Stimulated activated CD8-positive, alpha-beta memory T cell treated with anti-CD3 and anti-CD28 coated beads, Interleukin-4, amount 100 ng/mL, for 24 hours (primary cell): ENCODE data around the gene ENAH.
"Not testable (repeated sequence)": the region's sequence is repeated elsewhere in the genome, so short reads cannot be mapped to it uniquely, and the experiment has no call there.

Experiments used
- DNase-seq: peaks from one replicate; pipeline ENCODE4 v3.0.0-alpha.2; 2020; ENCODE audit warnings: low read depth

ENAH gene

DNA sequence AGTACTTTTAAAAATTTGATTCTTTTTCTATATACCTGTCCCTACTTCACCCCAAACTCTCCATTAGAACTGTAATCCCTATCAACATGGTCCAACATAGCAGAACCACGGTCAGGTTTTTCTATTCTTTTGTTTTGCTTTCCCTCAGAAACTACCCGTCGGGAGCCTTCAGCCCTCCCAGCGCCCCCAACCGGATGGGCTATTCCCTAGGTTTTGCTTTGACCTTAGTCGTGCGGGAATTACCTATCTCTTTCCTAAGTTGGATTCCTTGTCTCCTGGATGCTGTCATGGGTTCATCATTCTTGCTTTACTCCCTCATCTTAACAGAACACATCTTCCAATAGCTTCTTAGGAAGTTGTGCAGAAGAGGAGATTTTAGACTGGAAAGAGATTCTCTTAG, 127.5 kb downstream of the ENAH start:
- DNase-seq: no peak

- no peak for DNase-seq
Measured at GRCh38 chr1:225524570-225524969, 128.4 kb downstream of the ENAH start.

DNA sequence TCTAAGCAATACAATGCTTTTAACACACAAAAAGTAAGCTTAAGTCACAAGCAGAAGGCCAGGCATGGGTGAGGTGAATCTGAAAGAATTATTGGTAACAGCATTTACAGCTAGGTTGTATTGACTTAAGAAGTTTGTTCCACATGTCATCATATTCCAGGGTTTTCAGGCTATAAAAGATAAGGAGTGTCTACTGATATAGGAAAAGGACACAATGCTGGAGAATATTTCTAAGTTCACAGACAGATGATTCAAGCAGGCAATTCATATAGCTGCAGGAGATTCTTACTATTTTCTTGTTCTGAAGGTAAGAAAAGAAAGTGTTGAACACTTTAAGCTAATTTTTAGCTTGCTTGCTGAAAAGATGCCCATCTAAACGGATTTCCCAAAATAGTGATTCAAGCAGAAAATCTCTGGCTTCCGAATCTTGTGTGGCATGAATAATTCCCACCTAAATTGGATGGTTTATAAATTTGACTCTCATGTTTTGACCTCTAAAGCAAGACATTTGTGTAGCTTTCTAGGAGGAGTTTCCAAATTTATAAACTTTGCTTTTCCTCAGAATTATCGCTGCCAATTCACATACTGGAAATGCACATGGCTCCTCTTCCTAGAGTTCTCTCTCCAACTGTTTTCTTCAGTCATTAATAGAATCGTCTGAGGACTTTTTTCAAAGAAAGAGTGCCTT, 129.5 kb downstream of the ENAH start:
- DNase-seq: no peak

DNA sequence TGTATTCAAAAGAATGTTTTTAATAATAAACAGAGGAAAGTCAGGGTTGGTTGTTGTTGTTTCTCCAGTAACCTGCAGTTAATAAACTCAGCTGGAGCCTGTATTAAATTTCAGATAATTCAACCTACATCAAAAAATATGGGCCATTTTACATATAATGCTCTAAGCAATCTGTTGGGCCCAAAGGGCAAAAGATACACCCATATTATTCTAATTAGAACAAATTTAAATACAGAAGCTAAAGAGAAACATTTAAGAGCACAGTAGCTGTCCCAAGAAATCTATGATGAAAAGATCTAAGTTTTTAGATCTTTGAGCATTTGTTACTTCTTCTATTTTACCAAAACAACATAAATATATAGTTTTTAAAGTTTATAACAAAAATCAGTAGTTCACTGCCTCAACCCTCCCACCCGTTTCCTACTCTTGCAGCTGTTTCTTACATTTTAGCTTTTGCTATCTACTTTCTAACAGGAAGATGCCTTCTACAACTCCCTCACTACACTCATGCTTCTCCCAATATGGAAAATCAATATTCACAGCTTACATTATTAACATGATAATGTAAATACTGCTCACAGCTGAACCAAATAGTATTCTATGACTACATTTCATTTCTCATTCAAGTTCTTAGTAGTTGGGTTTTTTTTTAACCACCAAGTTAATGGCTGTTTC, 130.2 kb downstream of the ENAH start:
- DNase-seq: no peak

- DNase-seq: no peak
Measured at GRCh38 chr1:225520587-225521227, 132.2 kb downstream of the ENAH start.

GRCh38 chr1:225519166-225519863, 133.6 kb downstream of the ENAH start:
- DNase-seq: no peak

DNA sequence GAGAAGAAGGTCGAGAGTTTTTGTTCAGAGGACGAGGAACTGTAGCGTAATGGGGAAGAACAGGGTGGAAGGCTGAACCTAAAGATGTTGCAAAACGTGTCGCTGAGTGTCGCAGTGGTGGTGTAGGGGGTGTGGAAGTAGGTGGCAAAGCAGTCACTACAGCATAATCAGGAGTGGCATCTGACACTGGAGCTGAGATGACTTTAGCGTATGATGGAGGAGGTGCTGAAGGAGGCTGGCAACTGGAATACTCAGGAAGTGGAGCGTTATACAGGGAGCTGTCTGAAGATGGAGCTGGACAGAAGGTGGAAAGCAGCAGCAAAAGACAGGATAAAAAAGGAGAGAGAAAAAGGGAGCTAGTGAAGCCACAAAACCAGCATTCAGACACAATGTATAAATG, 135.2 kb downstream of the ENAH start:
- DNase-seq: no peak

DNA sequence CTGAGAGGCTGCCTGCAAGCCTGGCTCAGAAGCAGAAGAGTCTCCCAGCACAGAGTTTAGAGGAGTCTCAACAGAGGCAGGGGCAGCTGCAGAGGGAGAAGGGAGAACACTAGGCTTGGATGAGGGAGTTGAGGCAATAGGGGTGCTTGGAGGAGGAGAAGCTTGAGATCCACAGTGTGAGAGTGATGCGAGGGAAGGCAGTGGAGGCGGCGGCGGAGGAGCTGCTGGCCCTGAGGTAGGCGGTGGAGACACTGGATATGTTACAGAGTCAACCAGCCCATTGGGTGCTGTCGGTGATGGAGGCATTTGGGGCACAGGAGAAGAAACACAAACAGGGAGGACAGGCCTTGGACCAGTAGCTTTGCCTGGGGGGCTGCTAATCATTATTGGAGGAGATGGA, 135.7 kb downstream of the ENAH start:
- DNase-seq: no peak

DNA sequence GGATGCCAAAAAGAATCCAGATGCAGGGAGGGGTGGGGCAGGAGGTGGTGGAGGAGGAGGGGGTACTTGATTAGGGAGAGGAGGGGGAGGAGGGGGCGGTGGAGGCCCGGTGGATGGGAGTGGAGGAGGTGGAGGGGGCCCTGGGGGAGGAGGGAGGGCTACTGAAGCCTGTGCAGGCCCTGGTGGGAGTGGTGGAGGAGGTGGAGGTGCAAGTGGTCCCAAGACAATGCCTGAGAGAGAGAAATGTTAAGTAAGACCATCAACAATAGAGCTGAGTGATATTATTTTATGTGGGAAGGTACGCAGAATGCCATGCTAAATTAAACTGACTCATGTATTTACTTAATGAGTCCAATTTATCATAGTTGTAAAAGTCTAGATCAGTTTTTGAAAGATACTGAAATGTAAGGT, 138.2 kb downstream of the ENAH start:
- DNase-seq: no peak

GRCh38 chr1:225513576-225513975, 139.3 kb downstream of the ENAH start:
- not testable (repeated sequence) for DNase-seq

DNA sequence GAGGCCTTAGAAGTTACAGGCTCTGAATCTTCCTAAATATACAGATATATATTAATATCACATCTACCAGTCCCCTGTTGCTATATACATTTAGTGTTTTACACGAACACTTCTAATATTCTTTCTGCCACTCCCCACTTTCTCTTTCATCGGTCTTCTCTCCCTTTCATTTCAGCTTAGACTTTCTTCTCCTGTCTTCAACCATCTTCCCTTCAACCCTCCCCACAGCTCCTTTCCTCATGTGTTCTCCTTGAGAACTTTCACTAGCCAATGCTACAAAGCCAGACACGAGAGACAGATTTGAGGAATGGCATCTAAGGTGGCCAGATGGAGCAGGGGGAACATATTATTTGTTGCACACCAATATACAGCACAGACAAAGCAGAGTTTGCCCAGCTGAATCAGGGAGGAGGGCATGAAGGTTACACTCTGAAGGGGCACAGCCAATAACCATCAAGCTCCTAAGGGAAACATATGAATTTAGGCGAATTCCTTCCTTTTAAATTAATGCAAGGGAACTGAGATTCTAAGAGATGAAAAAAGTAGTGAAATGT, 141.0 kb downstream of the ENAH start:
- DNase-seq: no peak

GRCh38 chr1:225510740-225511139, 142.2 kb downstream of the ENAH start:
- not testable (repeated sequence) for DNase-seq

- DNase-seq: no peak
Measured at GRCh38 chr1:225509770-225510169, 143.2 kb downstream of the ENAH start.

DNA sequence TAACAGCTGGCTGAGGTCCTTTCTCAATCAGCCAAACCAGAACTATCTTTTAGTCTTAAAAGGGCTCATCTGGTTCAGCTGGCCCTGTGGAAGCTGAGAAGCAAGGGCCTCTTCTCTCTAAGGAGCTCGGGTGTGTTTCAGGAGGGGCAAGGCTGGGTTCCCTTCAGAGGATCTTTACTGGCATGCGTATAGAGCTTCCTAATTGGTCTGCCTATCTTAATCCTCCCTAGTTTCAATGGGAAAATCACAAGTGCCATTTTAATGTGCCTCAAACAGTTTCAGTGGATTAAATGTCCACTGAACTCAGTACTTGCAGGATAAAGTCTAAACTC, 143.6 kb downstream of the ENAH start:
- no peak for DNase-seq

DNA sequence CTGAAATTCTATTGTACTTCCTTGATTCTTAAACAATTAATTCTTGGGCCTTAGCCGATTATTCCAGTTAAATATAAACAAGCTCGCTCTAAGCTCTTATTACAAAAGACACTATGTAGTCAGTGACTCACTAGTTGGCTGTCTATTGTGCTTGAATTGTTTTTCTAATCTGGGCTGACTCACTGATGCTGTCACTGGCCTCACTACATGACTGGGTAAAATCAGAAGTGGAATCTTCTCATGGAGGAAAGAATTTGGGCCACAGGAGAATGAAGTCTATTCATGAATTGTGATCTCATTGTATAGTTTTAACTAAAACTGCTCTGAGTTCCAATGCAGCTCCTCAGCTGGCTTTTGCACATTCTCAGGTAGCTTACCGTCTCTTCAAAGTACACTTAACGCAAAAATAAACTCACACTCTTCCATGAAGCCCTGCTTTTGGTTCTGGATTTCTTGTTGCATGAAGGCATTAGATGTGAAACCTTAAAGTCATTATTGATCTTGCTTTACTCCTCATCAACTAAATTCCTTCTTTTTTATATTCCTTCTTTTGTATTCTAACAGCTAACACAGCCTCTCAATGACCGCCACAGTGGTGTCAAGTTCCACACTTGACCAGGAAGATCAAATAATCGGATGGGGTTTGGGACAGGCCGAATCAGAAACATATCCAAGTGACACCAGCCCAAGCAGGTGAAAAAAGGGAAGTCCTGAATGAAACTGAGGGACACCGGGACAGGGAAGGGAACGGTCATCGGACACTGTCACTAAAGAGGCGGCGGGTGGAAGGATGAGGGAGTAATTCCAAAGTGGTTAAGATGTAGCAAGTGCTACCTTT, 144.2 kb downstream of the ENAH start:
- no peak for DNase-seq

GRCh38 chr1:225506727-225507126, 146.2 kb downstream of the ENAH start:
- no peak for DNase-seq

GRCh38 chr1:225504776-225505175, 148.1 kb downstream of the ENAH start:
- no peak for DNase-seq

GRCh38 chr1:225500624-225501192, 152.2 kb downstream of the ENAH start:
- DNase-seq: no peak

DNA sequence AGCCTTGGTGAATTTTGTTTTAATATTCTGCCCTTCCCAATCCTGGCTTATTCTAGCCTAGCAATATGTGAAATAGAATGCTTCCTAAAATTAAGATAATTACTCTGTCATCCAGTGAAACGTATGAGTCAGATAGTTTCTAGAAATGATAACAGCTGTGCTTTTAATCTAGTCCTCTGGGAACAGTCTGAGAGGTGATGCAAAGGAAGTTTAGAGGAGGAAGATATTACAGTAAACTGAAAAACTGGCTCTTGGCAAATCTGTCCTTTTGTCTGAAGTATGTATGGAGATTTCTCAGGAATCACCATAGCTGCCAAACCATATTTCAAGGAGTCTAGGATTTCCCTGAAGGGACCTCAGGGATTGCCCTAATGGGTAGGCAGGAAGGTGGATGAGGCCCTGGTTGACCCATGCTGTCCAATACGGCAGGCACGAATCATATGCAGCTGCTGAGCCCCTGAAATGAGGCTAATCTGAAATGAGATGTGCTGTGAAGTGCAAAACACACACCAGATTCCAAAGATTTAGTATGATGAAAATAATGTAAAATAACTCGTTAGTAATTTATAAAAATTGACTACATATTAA, 154.3 kb downstream of the ENAH start:
- no peak for DNase-seq

DNA sequence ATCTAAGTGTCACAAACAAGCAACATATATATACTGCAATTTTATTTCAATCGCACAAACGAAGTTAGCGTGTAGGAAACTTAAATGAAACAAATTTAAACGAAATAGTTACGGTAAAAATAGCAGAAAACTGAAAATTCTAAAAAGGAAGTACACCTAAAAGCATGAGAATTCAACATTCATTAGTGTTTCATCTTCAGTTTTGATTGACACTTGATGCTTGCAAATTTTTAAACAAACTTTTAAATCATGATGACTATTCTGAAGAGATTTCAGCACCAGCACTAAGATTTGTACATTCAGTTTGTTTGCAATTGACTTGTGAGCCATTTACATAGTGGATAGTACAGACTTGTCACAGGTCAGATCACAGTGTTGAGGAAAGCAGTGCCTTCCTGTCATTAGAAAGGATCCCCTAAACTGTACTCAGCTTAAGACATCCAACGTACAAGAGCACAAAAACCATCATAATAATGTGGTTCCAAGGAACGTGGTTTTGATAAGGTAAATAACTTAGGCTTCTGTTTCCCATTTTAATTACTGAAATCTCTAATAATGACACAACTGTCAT, 158.0 kb downstream of the ENAH start:
- DNase-seq: no peak
